Smooth muscle cell (in vitro differentiated cells): ENCODE results near the gene HYI. TPM values are rescaled to one million over a fixed set of nuclear protein-coding genes. Genes with fewer than 3 reads are reported as not detected.
"Not testable (repeated sequence)": the region's sequence is repeated elsewhere in the genome, so short reads cannot be mapped to it uniquely, and the experiment has no call there.

Experiments used
- DNase-seq: peaks from one replicate; lab custom pipeline; 2025; ENCODE audit not compliant: unreplicated experiment; lab: John Stamatoyannopoulos, UW
- H2AFZ ChIP-seq: fragments of 200-600 bp; sonication (generic); 2 replicates; pipeline ENCODE4 v1.6.0; 2016; ENCODE audit warnings: antibody characterized with exemption, low read depth, mild to moderate bottlenecking
- H3F3A ChIP-seq: fragments of 200-600 bp; sonication (generic); 2 replicates; pipeline ENCODE4 v1.6.0; 2017; ENCODE audit warnings: antibody characterized with exemption, low read depth
- H3K27ac ChIP-seq: fragments of 200-600 bp; sonication (generic); 2 replicates; pipeline ENCODE4 v1.5.1; 2016; ENCODE audit warnings: low read depth, mild to moderate bottlenecking
- H3K27me3 ChIP-seq: fragments of 200-600 bp; sonication (generic); 2 replicates; pipeline ENCODE4 v1.6.1; 2016; ENCODE audit warnings: low read depth, mild to moderate bottlenecking
- H3K36me3 ChIP-seq: fragments of 200-600 bp; sonication (generic); 2 replicates; pipeline ENCODE4 v1.5.1; 2016; ENCODE audit warnings: low read depth
- H3K4me1 ChIP-seq: fragments of 200-600 bp; sonication (generic); 2 replicates; pipeline ENCODE4 v1.5.1; 2016; ENCODE audit warnings: low read depth
- H3K4me2 ChIP-seq: fragments of 200-600 bp; sonication (generic); 2 replicates; pipeline ENCODE4 v1.6.0; 2016; ENCODE audit warnings: mild to moderate bottlenecking
- H3K4me3 ChIP-seq: fragments of 200-600 bp; sonication (generic); 2 replicates; pipeline ENCODE4 v1.5.1; 2016; ENCODE audit warnings: mild to moderate bottlenecking
- H3K79me2 ChIP-seq: fragments of 200-600 bp; sonication (generic); 2 replicates; pipeline ENCODE4 v1.6.0; 2016; ENCODE audit warnings: low read depth, mild to moderate bottlenecking
- H3K9ac ChIP-seq: fragments of 200-600 bp; sonication (generic); 2 replicates; pipeline ENCODE4 v1.6.0; 2016; ENCODE audit warnings: low read depth
- H3K9me3 ChIP-seq: fragments of 200-600 bp; sonication (generic); replicated peaks from 2 replicates; pipeline ENCODE4 v1.5.1; 2016; ENCODE audit warnings: low read depth
- H4K20me1 ChIP-seq: fragments of 200-600 bp; sonication (generic); 2 replicates; pipeline ENCODE4 v1.6.0; 2016; ENCODE audit warnings: low read depth
- CTCF ChIP-seq: fragments of 200-600 bp; sonication (generic); IDR thresholded peaks from 2 replicates; pipeline ENCODE4 v1.5.1; 2017; ENCODE audit warnings: borderline replicate concordance, mild to moderate bottlenecking, antibody characterized with exemption; ENCODE audit not compliant: insufficient read depth, poor library complexity, severe bottlenecking
- WGBS: methylation state at CpG from one replicate; pipeline ENCODE4 v1.1.7; 2016; ENCODE audit warnings: low lambda C conversion rate; 5-methylcytosine and 5-hydroxymethylcytosine counted together
- polyA plus RNA-seq: library from polyadenylated mRNA; unstranded; fragments of >200 nt; fragmentation: Nextera tagmentation; extraction: Ambion mirVana; gene quantifications from 2 replicates; pipeline ENCODE4 v1.2.1, GENCODE V29; 2016
- total RNA-seq: library from RNA; depleted of rRNA; stranded (reverse); fragments of >200 nt; gene quantifications from 2 replicates; pipeline ENCODE4 v1.2.3, GENCODE V29; 2014

The HYI gene
- total and polyA plus RNA-seq, 2 experiments from 2014 or later: 19.5 to 19.8 TPM

DNA sequence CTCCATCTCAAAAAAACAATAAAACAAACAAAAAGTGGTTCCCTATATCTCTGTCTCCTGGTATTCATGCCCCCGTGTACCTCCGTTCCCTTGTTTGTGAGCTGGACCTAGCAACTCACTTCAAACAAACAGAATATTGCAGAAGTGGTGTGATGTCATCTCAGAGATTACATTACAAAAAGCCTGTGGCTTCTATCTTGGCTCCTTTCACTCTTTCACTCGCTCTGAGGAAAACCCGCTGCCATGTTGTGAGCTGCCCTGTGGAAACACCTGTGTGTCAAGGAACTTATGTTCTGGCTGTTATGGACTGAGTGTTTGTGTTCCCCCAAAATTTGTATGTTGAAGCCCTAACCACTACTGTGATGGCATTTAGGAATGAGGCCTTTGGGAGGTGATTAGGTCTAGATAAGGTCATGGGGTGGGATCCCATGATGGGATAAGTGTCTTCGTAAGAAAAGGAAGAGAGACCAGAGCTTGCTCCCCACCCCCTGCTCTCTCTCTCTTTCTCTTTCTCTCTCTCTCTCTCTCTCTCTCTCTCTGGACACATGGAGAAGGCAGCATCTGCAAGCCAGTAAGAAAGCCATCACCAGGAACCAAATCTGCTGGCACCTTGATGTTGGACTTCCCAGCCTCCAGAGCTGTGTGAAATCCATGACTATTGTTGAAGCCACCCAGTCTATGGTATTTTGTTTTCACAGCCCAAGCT is 7.4 kb upstream of the HYI start:
- Histone ChIP-seq H4K20me1 (no peaks in the 10 kb centered on the region), H3K4me1 (no peaks in the 10 kb centered on the region), H3K27ac (no peak overlapping the region), H3K79me2 (no peaks in the 10 kb centered on the region), H3K4me2 (no peak overlapping the region), H2AFZ (no peak overlapping the region), H3K9me3 (no peaks in the 10 kb centered on the region), H3K36me3 (no peaks in the 10 kb centered on the region), H3K9ac (no peak overlapping the region), H3F3A (no peaks in the 10 kb centered on the region), H3K27me3 (no peaks in the 10 kb centered on the region), H3K4me3 (no peak overlapping the region)
- no peak for TF ChIP-seq CTCF
- no peak for DNase-seq
- 96% methylated on average over 5 of the region's 5 CpGs for WGBS

DNA sequence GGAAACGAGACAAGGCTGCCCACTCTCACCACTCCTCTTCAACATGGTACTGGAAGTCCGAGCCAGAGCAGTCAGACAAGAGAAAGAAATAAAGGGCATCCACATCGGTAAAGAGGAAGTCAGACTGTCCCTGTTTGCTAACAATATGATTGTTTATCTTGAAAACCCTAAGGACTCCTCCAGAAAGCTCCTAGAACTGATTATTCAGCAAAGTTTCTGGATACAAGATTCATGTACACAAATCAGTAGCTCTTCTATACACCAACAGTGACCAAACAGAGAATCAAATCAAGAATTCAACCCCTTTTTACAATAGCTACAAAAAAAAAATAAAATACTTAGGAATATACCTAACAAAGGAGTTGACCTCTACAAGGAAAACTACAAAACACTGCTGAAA is 4.6 kb upstream of the HYI start:
- H2AFZ ChIP-seq, H3K27me3 ChIP-seq, H3K79me2 ChIP-seq, H3K27ac ChIP-seq, H3F3A ChIP-seq, H4K20me1 ChIP-seq, H3K36me3 ChIP-seq, DNase-seq, H3K4me2 ChIP-seq, H3K9me3 ChIP-seq, H3K4me1 ChIP-seq, H3K9ac ChIP-seq, H3K4me3 ChIP-seq: not testable (repeated sequence)
- WGBS: 89% methylated on average over 3 of the region's 3 CpGs

GRCh38 chr1:43455213-43455889 is 1.6 kb upstream of the HYI start:
- TF ChIP-seq CTCF: no peak
- H3F3A ChIP-seq: no peaks in the 10 kb centered on the region
- no peak overlapping the region for H2AFZ ChIP-seq
- H3K9ac ChIP-seq: no peak overlapping the region
- H3K4me2 ChIP-seq: peak overlapping the region; percentile 92
- 92% methylated on average over 7 of the region's 7 CpGs for WGBS
- H3K27me3 ChIP-seq: no peaks in the 10 kb centered on the region
- H3K4me3 ChIP-seq: no peak overlapping the region
- H4K20me1 ChIP-seq: no peaks in the 10 kb centered on the region
- H3K4me1 ChIP-seq: peaks cover 9% of the 10 kb centered on the region
- DNase-seq: no peak
- H3K9me3 ChIP-seq: no peaks in the 10 kb centered on the region
- H3K36me3 ChIP-seq: no peaks in the 10 kb centered on the region
- no peak overlapping the region for H3K27ac ChIP-seq
- no peaks in the 10 kb centered on the region for H3K79me2 ChIP-seq

DNA sequence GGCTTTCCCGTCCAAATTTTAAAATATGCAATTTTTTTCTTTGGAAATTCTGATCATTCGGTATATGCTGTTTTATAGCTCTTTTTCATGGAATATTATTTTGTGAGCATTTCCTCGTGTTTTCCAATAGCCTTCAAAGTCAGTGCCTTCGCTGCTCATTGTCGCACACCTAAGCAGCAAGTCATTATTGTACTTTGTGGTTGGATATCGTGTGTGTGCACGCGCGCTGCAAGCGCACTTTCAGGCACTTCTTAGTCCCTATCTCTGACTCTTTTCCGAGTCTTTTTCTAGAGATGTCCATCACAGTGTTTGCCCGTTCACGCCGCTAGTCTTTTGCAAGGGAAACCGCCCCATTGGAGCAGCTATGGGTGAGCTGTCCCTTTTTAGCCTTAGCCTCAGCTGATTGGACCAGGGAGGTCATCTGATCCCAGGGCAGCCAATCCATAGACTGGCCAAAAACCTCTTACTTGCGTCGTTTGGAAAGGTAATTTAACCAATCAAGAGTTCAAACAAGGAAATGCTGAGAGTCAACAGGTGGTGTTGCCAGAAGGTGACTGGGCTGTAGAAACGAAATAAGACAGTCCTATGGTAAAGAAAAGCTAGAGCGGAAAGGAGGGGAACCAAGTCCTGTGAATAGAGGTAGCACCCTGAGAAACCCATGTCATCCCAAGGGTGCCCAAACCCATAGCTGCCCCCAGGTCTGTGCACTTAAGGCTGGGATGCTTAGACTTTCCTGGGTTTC is 710 bp upstream of the HYI start:
- no peak overlapping the region for H2AFZ ChIP-seq
- no peak for TF ChIP-seq CTCF
- no peaks in the 10 kb centered on the region for H3K27me3 ChIP-seq
- no peaks in the 10 kb centered on the region for H3F3A ChIP-seq
- DNase-seq: no peak
- no peaks in the 10 kb centered on the region for H4K20me1 ChIP-seq
- no peaks in the 10 kb centered on the region for H3K36me3 ChIP-seq
- H3K4me1 ChIP-seq: peaks cover 9% of the 10 kb centered on the region
- H3K9me3 ChIP-seq: no peaks in the 10 kb centered on the region
- H3K79me2 ChIP-seq: no peaks in the 10 kb centered on the region
- peak overlapping the region; percentile 53 for H3K4me3 ChIP-seq
- WGBS: 19% methylated on average over 19 of the region's 19 CpGs
- peak overlapping the region; percentile 92 for H3K4me2 ChIP-seq
- H3K27ac ChIP-seq: peak overlapping the region; percentile 78
- peak overlapping the region; percentile 57 for H3K9ac ChIP-seq
